ENCODE measurements around the gene DAP. TPM values are rescaled to one million over a fixed set of nuclear protein-coding genes. Genes with fewer than 3 reads are reported as not detected.

The DAP gene
- total and polyA plus RNA-seq, 2 experiments from 2014 or later: 35.7 to 37.6 TPM

DNA sequence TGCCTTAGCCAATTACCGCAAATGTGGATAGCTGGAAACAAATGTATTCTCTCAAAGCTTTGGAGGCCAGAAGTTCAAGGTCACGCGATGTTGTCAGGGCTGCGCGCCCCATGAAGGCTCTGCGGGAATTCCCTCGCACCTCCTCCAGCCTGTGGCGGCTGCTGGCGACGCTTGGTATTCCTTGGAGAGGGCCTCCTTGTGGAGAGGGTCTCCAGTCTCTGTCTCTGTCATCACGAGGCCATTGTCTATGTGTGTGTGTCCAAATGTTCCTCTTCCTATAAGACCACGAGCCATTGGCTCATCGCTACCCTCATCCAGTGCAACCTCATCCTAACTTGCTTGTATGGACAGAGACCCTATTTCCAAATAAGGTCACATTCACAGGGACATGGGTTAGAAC, 99.6 kb downstream of the DAP start:
- TF ChIP-seq ZNF331 (CRISPR knock-in tag; IDR thresholded peaks at IDR 0.05; ENCODE audit: low read depth) (no peak), CREB1 (CRISPR knock-in tag; IDR thresholded peaks at IDR 0.05; ENCODE audit: low read depth) (no peak), STAT1 (IDR thresholded peaks at IDR 0.05; ENCODE audit: unreplicated experiment) (no peak), EZH2 (IDR thresholded peaks at IDR 0.05; ENCODE audit: low read depth, unreplicated experiment) (no peak), EZH2phosphoT487 (IDR thresholded peaks at IDR 0.05; ENCODE audit: unreplicated experiment) (no peak), JUNB (IDR thresholded peaks at IDR 0.05; ENCODE audit: unreplicated experiment) (no peak), ZNF114 (CRISPR knock-in tag; IDR thresholded peaks at IDR 0.05) (no peak), POLR2AphosphoS5 (IDR thresholded peaks at IDR 0.05; ENCODE audit: low read depth) (no peak), NANOG (IDR thresholded peaks at IDR 0.05; ENCODE audit: borderline replicate concordance) (no peak)
- TF ChIP-seq, protein P1, sequence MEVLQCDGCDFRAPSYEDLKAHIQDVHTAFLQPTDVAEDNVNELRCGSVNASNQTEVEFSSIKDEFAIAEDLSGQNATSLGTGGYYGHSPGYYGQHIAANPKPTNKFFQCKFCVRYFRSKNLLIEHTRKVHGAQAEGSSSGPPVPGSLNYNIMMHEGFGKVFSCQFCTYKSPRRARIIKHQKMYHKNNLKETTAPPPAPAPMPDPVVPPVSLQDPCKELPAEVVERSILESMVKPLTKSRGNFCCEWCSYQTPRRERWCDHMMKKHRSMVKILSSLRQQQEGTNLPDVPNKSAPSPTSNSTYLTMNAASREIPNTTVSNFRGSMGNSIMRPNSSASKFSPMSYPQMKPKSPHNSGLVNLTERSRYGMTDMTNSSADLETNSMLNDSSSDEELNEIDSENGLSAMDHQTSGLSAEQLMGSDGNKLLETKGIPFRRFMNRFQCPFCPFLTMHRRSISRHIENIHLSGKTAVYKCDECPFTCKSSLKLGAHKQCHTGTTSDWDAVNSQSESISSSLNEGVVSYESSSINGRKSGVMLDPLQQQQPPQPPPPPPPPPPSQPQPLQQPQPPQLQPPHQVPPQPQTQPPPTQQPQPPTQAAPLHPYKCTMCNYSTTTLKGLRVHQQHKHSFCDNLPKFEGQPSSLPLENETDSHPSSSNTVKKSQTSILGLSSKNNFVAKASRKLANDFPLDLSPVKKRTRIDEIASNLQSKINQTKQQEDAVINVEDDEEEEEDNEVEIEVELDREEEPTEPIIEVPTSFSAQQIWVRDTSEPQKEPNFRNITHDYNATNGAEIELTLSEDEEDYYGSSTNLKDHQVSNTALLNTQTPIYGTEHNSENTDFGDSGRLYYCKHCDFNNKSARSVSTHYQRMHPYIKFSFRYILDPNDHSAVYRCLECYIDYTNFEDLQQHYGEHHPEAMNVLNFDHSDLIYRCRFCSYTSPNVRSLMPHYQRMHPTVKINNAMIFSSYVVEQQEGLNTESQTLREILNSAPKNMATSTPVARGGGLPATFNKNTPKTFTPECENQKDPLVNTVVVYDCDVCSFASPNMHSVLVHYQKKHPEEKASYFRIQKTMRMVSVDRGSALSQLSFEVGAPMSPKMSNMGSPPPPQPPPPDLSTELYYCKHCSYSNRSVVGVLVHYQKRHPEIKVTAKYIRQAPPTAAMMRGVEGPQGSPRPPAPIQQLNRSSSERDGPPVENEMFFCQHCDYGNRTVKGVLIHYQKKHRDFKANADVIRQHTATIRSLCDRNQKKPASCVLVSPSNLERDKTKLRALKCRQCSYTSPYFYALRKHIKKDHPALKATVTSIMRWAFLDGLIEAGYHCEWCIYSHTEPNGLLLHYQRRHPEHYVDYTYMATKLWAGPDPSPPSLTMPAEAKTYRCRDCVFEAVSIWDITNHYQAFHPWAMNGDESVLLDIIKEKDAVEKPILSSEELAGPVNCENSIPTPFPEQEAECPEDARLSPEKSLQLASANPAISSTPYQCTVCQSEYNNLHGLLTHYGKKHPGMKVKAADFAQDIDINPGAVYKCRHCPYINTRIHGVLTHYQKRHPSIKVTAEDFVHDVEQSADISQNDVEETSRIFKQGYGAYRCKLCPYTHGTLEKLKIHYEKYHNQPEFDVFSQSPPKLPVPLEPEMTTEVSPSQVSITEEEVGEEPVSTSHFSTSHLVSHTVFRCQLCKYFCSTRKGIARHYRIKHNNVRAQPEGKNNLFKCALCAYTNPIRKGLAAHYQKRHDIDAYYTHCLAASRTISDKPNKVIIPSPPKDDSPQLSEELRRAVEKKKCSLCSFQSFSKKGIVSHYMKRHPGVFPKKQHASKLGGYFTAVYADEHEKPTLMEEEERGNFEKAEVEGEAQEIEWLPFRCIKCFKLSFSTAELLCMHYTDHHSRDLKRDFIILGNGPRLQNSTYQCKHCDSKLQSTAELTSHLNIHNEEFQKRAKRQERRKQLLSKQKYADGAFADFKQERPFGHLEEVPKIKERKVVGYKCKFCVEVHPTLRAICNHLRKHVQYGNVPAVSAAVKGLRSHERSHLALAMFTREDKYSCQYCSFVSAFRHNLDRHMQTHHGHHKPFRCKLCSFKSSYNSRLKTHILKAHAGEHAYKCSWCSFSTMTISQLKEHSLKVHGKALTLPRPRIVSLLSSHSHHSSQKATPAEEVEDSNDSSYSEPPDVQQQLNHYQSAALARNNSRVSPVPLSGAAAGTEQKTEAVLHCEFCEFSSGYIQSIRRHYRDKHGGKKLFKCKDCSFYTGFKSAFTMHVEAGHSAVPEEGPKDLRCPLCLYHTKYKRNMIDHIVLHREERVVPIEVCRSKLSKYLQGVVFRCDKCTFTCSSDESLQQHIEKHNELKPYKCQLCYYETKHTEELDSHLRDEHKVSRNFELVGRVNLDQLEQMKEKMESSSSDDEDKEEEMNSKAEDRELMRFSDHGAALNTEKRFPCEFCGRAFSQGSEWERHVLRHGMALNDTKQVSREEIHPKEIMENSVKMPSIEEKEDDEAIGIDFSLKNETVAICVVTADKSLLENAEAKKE (CRISPR knock-in tag; IDR thresholded peaks at IDR 0.05): no peak
- TF ChIP-seq, protein P2, sequence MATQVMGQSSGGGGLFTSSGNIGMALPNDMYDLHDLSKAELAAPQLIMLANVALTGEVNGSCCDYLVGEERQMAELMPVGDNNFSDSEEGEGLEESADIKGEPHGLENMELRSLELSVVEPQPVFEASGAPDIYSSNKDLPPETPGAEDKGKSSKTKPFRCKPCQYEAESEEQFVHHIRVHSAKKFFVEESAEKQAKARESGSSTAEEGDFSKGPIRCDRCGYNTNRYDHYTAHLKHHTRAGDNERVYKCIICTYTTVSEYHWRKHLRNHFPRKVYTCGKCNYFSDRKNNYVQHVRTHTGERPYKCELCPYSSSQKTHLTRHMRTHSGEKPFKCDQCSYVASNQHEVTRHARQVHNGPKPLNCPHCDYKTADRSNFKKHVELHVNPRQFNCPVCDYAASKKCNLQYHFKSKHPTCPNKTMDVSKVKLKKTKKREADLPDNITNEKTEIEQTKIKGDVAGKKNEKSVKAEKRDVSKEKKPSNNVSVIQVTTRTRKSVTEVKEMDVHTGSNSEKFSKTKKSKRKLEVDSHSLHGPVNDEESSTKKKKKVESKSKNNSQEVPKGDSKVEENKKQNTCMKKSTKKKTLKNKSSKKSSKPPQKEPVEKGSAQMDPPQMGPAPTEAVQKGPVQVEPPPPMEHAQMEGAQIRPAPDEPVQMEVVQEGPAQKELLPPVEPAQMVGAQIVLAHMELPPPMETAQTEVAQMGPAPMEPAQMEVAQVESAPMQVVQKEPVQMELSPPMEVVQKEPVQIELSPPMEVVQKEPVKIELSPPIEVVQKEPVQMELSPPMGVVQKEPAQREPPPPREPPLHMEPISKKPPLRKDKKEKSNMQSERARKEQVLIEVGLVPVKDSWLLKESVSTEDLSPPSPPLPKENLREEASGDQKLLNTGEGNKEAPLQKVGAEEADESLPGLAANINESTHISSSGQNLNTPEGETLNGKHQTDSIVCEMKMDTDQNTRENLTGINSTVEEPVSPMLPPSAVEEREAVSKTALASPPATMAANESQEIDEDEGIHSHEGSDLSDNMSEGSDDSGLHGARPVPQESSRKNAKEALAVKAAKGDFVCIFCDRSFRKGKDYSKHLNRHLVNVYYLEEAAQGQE (IDR thresholded peaks at IDR 0.05; ENCODE audit: unreplicated experiment): no peak
- TF ChIP-seq, protein P3, sequence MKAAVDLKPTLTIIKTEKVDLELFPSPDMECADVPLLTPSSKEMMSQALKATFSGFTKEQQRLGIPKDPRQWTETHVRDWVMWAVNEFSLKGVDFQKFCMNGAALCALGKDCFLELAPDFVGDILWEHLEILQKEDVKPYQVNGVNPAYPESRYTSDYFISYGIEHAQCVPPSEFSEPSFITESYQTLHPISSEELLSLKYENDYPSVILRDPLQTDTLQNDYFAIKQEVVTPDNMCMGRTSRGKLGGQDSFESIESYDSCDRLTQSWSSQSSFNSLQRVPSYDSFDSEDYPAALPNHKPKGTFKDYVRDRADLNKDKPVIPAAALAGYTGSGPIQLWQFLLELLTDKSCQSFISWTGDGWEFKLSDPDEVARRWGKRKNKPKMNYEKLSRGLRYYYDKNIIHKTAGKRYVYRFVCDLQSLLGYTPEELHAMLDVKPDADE (IDR thresholded peaks at IDR 0.05): no peak
- TF ChIP-seq, protein P4, sequence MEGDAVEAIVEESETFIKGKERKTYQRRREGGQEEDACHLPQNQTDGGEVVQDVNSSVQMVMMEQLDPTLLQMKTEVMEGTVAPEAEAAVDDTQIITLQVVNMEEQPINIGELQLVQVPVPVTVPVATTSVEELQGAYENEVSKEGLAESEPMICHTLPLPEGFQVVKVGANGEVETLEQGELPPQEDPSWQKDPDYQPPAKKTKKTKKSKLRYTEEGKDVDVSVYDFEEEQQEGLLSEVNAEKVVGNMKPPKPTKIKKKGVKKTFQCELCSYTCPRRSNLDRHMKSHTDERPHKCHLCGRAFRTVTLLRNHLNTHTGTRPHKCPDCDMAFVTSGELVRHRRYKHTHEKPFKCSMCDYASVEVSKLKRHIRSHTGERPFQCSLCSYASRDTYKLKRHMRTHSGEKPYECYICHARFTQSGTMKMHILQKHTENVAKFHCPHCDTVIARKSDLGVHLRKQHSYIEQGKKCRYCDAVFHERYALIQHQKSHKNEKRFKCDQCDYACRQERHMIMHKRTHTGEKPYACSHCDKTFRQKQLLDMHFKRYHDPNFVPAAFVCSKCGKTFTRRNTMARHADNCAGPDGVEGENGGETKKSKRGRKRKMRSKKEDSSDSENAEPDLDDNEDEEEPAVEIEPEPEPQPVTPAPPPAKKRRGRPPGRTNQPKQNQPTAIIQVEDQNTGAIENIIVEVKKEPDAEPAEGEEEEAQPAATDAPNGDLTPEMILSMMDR (conservative IDR thresholded peaks at IDR 0.05; ENCODE audit: low read depth in 2 of 2): no peak
- Mint-ChIP-seq H3K4me3 (no peak overlapping the region), H3K4me1 (peaks cover 25% of the 10 kb centered on the region; the same call in 2 of the 3 replicates), H3K27ac (no peak overlapping the region), H3K9me3 (no peaks in the 10 kb centered on the region), H3K36me3 (ENCODE audit: low read depth) (no peaks in the 10 kb centered on the region), H3K27me3 (ENCODE audit: insufficient read depth, low read depth, poor library complexity) (peaks cover 13% of the 10 kb centered on the region)
- Histone ChIP-seq H3K4me1 (ENCODE audit: insufficient read depth) (no peaks in the 10 kb centered on the region; the same call in 1 of the 2 replicates), H3K4me2 (no peak overlapping the region), H3K27me3 (ENCODE audit: insufficient read depth) (no peaks in the 10 kb centered on the region), H3K79me2 (replicated peaks; ENCODE audit: insufficient read depth) (no peaks in the 10 kb centered on the region), H3K36me3 (ENCODE audit: insufficient read depth) (no peaks in the 10 kb centered on the region), H3K27ac (ENCODE audit: low read depth) (no peak overlapping the region), H3K9me2 (ENCODE audit: insufficient read depth) (0 out of 2 replicates have a peak, but pooled peaks cover 5% of the 10 kb centered on the region), H3K4me3 (no peak overlapping the region), H4K20me1 (replicated peaks; ENCODE audit: insufficient read depth) (no peaks in the 10 kb centered on the region), H3F3A (replicated peaks; ENCODE audit: low read depth) (no peaks in the 10 kb centered on the region), H2AFZ (no peak overlapping the region)
- no peak for ATAC-seq
- DNase-seq (ENCODE audit: low spot score): no peak
